H1 (cell line): ENCODE results near the gene LHPP. TPM values are rescaled to one million over a fixed set of nuclear protein-coding genes. Genes with fewer than 3 reads are reported as not detected.

Experiments used
- ATF2 ChIP-seq: IDR thresholded peaks from 2 replicates; pipeline ENCODE4 v1.6.1; 2012; ENCODE audit warnings: low read length, inconsistent platforms
- MAX ChIP-seq: IDR thresholded peaks from 2 replicates; pipeline ENCODE4 v1.6.1; 2012; ENCODE audit warnings: inconsistent platforms
- SP2 ChIP-seq: IDR thresholded peaks from 2 replicates; pipeline ENCODE4 v1.6.1; 2012; ENCODE audit warnings: mild to moderate bottlenecking, low read length, inconsistent platforms
- polyA plus RNA-seq, 7 experiments: library from polyadenylated mRNA; depleted of rRNA in 3 of 7; stranded (reverse) in 5 of 7; unstranded in 2 of 7; fragments of >200 nt in 5 of 7; fragments of 200-250 nt in 2 of 7; gene quantifications; 1 replicate in 5 of 7; 2 replicates in 1 of 7; 4 replicates in 1 of 7; pipeline versions ENCODE4 v1.2.1 to v1.2.3, GENCODE V29; 2011 to 2013; ENCODE audit warnings: missing spikeins in 2 of 7, mixed read lengths in 2 of 7
- total RNA-seq: library from RNA; stranded (reverse); fragmentation: NEBNext Ultra II Directional; extraction: Animal tissue kit (Norgen Biotek cat#: 25700); gene quantifications from 2 replicates; pipeline ENCODE4 v1.2.1, GENCODE V29; 2021

Gene LHPP
- total and polyA plus RNA-seq, 2 of the 8 experiments (the other 6 are each of a cell fraction or from before 2014, with no cell fraction given) = 26.0 to 45.0 TPM

- TF ChIP-seq ATF2 (no peak), SP2 (no peak), MAX (no peak)
These were observed 146.1 kb downstream of the LHPP start (continued) for GRCh38 chr10:124607693-124608092.
